Measurements from ENCODE around the gene BTBD6.

The BTBD6 gene

GRCh38 chr14:105251920-105252319, 3.6 kb downstream of the BTBD6 start:
- no peak for TF ChIP-seq TCF12 (IDR thresholded peaks at IDR 0.05; ENCODE audit: low read depth)
- TF ChIP-seq TAF1 (IDR thresholded peaks at IDR 0.05; ENCODE audit: low read depth): no peak
- TF ChIP-seq RAD21 (IDR thresholded peaks at IDR 0.05; ENCODE audit: low read depth): no peak
- no peak for TF ChIP-seq REST (IDR thresholded peaks at IDR 0.05; ENCODE audit: low read depth)
- no peak for TF ChIP-seq EP300 (IDR thresholded peaks at IDR 0.05; ENCODE audit: borderline replicate concordance)
- no peak for TF ChIP-seq YY1 (IDR thresholded peaks at IDR 0.05; ENCODE audit: low read depth)
- TF ChIP-seq CEBPB (IDR thresholded peaks at IDR 0.05): no peak

GRCh38 chr14:105252552-105253328, 4.4 kb downstream of the BTBD6 start:
- TF ChIP-seq EGR1 (IDR thresholded peaks at IDR 0.05): no peak
- TF ChIP-seq NFIC (IDR thresholded peaks at IDR 0.05): no peak
- no peak for TF ChIP-seq TEAD4 (IDR thresholded peaks at IDR 0.05)
- no peak for TF ChIP-seq MAX (IDR thresholded peaks at IDR 0.05)
- TF ChIP-seq YY1 (IDR thresholded peaks at IDR 0.05; ENCODE audit: low read depth): no peak
- no peak for TF ChIP-seq CREB1 (IDR thresholded peaks at IDR 0.05; ENCODE audit: low read depth)
- TF ChIP-seq USF1 (IDR thresholded peaks at IDR 0.05): no peak
- TF ChIP-seq CEBPB (IDR thresholded peaks at IDR 0.05): no peak
- no peak for TF ChIP-seq TAF1 (IDR thresholded peaks at IDR 0.05; ENCODE audit: low read depth)
- no peak for TF ChIP-seq FOXM1 (IDR thresholded peaks at IDR 0.05; ENCODE audit: borderline replicate concordance, low read depth)
- no peak for TF ChIP-seq EP300 (IDR thresholded peaks at IDR 0.05; ENCODE audit: borderline replicate concordance)
- no peak for TF ChIP-seq RAD21 (IDR thresholded peaks at IDR 0.05; ENCODE audit: low read depth)
- TF ChIP-seq ZBTB7A (IDR thresholded peaks at IDR 0.05; ENCODE audit: low read depth): no peak
- no peak for TF ChIP-seq REST (IDR thresholded peaks at IDR 0.05; ENCODE audit: low read depth)
- TF ChIP-seq TCF12 (IDR thresholded peaks at IDR 0.05; ENCODE audit: low read depth): no peak

- TF ChIP-seq NFIC (IDR thresholded peaks at IDR 0.05) (no peak), EGR1 (IDR thresholded peaks at IDR 0.05) (no peak), REST (IDR thresholded peaks at IDR 0.05; ENCODE audit: low read depth) (no peak), TAF1 (IDR thresholded peaks at IDR 0.05; ENCODE audit: low read depth) (no peak), ZBTB7A (IDR thresholded peaks at IDR 0.05; ENCODE audit: low read depth) (no peak), YY1 (IDR thresholded peaks at IDR 0.05; ENCODE audit: low read depth) (no peak), TEAD4 (IDR thresholded peaks at IDR 0.05) (no peak), CEBPB (IDR thresholded peaks at IDR 0.05) (no peak), FOXM1 (IDR thresholded peaks at IDR 0.05; ENCODE audit: borderline replicate concordance, low read depth) (no peak), MAX (IDR thresholded peaks at IDR 0.05) (no peak), EP300 (IDR thresholded peaks at IDR 0.05; ENCODE audit: borderline replicate concordance) (no peak), USF1 (IDR thresholded peaks at IDR 0.05) (no peak), TCF12 (IDR thresholded peaks at IDR 0.05; ENCODE audit: low read depth) (no peak), CREB1 (IDR thresholded peaks at IDR 0.05; ENCODE audit: low read depth) (no peak), RAD21 (IDR thresholded peaks at IDR 0.05; ENCODE audit: low read depth) (no peak)
These were observed 5.0 kb downstream of the BTBD6 start for GRCh38 chr14:105253329-105253682.

- TF ChIP-seq EP300 (IDR thresholded peaks at IDR 0.05; ENCODE audit: borderline replicate concordance) (no peak), TEAD4 (IDR thresholded peaks at IDR 0.05) (no peak), EGR1 (IDR thresholded peaks at IDR 0.05) (no peak), ZBTB7A (IDR thresholded peaks at IDR 0.05; ENCODE audit: low read depth) (no peak), RAD21 (IDR thresholded peaks at IDR 0.05; ENCODE audit: low read depth) (no peak), REST (IDR thresholded peaks at IDR 0.05; ENCODE audit: low read depth) (no peak), FOXM1 (IDR thresholded peaks at IDR 0.05; ENCODE audit: borderline replicate concordance, low read depth) (no peak), CEBPB (IDR thresholded peaks at IDR 0.05) (no peak), NFIC (IDR thresholded peaks at IDR 0.05) (no peak), CREB1 (IDR thresholded peaks at IDR 0.05; ENCODE audit: low read depth) (no peak), TAF1 (IDR thresholded peaks at IDR 0.05; ENCODE audit: low read depth) (no peak), MAX (IDR thresholded peaks at IDR 0.05) (no peak), YY1 (IDR thresholded peaks at IDR 0.05; ENCODE audit: low read depth) (no peak), USF1 (IDR thresholded peaks at IDR 0.05) (no peak), TCF12 (IDR thresholded peaks at IDR 0.05; ENCODE audit: low read depth) (no peak)
These were observed 6.7 kb downstream of the BTBD6 start for GRCh38 chr14:105255021-105255507.
